ENCODE results near the gene CHRNA1. TPM values are rescaled to one million over a fixed set of nuclear protein-coding genes. Genes with fewer than 3 reads are reported as not detected.

CHRNA1 gene
- total RNA-seq, 1 donor from 2014 or later, result 0.24 TPM

DNA sequence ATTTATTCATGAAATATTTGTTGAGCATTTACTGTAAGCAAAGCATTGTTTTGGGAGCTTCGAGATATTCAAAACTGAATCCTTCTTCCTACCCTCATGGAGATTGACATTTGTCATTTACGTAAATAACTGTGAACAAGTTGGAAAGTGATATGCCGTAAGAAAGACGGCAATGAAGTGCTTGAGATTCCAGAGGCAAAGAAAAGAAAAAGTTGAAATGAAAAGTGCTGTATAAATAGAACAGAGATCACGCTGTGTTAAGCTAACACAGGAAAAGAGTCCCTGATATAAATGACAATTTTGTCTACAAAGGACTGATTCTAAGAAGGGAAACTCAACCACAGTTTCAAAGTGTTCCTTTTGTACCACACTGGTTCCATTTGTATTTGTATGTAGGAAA, 1.8 kb downstream of the CHRNA1 start:
- Mint-ChIP-seq H3K9me3 (ENCODE audit: unreplicated experiment) (no peaks in the 10 kb centered on the region), H3K27me3 (ENCODE audit: unreplicated experiment) (no peaks in the 10 kb centered on the region), H3K4me1 (ENCODE audit: unreplicated experiment) (peaks cover 62% of the 10 kb centered on the region), H3K36me3 (ENCODE audit: unreplicated experiment) (no peaks in the 10 kb centered on the region), H3K27ac (ENCODE audit: unreplicated experiment) (peak overlapping the region; percentile 76), H3K4me3 (ENCODE audit: unreplicated experiment) (no peak overlapping the region)
- no peak for DNase-seq (ENCODE audit: extremely low spot score, unreplicated experiment)
- TF ChIP-seq, protein P1, sequence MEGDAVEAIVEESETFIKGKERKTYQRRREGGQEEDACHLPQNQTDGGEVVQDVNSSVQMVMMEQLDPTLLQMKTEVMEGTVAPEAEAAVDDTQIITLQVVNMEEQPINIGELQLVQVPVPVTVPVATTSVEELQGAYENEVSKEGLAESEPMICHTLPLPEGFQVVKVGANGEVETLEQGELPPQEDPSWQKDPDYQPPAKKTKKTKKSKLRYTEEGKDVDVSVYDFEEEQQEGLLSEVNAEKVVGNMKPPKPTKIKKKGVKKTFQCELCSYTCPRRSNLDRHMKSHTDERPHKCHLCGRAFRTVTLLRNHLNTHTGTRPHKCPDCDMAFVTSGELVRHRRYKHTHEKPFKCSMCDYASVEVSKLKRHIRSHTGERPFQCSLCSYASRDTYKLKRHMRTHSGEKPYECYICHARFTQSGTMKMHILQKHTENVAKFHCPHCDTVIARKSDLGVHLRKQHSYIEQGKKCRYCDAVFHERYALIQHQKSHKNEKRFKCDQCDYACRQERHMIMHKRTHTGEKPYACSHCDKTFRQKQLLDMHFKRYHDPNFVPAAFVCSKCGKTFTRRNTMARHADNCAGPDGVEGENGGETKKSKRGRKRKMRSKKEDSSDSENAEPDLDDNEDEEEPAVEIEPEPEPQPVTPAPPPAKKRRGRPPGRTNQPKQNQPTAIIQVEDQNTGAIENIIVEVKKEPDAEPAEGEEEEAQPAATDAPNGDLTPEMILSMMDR (IDR thresholded peaks at IDR 0.05), result no peak

DNA sequence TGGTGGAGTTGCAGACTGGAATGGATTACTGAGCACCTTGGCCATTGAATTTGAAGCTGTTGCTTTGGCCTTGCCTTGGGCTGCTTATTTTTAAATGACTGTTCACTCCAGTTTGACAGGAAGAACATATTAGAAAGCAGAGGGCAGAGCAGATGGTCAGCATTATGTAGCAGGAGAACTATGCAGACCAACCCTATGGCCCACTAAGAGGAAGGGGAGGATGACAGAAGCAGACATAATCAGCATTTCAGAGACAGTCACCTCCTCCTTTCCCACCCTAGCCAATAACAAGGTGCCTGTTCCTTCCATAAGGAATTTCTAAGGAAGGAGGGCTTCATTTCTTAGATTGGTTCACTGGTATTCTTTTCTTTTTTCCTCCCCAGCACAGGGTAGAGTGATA, 2.4 kb downstream of the CHRNA1 start:
- DNase-seq (ENCODE audit: extremely low spot score, unreplicated experiment), result no peak
- H3K4me3 Mint-ChIP-seq (ENCODE audit: unreplicated experiment), result no peak overlapping the region
- TF ChIP-seq, protein P1 (IDR thresholded peaks at IDR 0.05), result no peak
- peak overlapping the region; percentile 76 for H3K27ac Mint-ChIP-seq (ENCODE audit: unreplicated experiment)
- no peaks in the 10 kb centered on the region for H3K9me3 Mint-ChIP-seq (ENCODE audit: unreplicated experiment)
- H3K27me3 Mint-ChIP-seq (ENCODE audit: unreplicated experiment), result no peaks in the 10 kb centered on the region
- peaks cover 57% of the 10 kb centered on the region for H3K4me1 Mint-ChIP-seq (ENCODE audit: unreplicated experiment)
- H3K36me3 Mint-ChIP-seq (ENCODE audit: unreplicated experiment), result no peaks in the 10 kb centered on the region

DNA sequence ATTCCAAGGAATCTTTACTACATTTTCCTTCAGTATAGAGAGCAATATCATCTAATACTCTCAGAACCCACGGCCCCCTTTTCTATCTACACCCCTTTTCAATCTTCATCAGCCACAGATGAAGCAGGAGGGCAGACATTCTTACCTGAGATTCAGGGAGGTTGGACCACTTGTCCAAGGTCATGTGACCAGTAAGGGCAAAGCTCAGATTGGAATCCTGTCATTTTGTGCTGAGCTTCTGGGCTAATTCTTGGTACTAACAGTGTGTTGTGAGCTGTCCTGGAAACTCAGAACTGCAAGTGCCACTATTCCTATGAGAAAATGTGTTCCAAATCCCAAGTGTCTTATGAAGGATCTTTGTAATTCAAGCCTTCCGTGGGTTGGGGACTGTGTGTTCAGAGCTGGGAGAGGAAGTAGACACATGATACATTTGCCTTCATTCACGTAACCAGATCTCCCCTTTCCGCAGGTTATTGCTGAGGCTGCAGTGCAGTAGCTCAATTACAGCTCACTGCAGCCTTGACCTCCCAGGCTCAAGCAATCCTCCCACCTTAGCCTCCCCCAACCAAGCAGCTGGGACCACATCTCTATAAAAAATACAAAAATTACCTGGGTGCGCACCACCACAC, 3.3 kb downstream of the CHRNA1 start:
- H3K27ac Mint-ChIP-seq (ENCODE audit: unreplicated experiment), result no peak overlapping the region
- DNase-seq (ENCODE audit: extremely low spot score, unreplicated experiment), result no peak
- H3K4me3 Mint-ChIP-seq (ENCODE audit: unreplicated experiment), result no peak overlapping the region
- H3K27me3 Mint-ChIP-seq (ENCODE audit: unreplicated experiment), result no peaks in the 10 kb centered on the region
- TF ChIP-seq, protein P1 (IDR thresholded peaks at IDR 0.05), result no peak
- peaks cover 50% of the 10 kb centered on the region for H3K4me1 Mint-ChIP-seq (ENCODE audit: unreplicated experiment)
- no peaks in the 10 kb centered on the region for H3K36me3 Mint-ChIP-seq (ENCODE audit: unreplicated experiment)
- H3K9me3 Mint-ChIP-seq (ENCODE audit: unreplicated experiment), result no peaks in the 10 kb centered on the region

DNA sequence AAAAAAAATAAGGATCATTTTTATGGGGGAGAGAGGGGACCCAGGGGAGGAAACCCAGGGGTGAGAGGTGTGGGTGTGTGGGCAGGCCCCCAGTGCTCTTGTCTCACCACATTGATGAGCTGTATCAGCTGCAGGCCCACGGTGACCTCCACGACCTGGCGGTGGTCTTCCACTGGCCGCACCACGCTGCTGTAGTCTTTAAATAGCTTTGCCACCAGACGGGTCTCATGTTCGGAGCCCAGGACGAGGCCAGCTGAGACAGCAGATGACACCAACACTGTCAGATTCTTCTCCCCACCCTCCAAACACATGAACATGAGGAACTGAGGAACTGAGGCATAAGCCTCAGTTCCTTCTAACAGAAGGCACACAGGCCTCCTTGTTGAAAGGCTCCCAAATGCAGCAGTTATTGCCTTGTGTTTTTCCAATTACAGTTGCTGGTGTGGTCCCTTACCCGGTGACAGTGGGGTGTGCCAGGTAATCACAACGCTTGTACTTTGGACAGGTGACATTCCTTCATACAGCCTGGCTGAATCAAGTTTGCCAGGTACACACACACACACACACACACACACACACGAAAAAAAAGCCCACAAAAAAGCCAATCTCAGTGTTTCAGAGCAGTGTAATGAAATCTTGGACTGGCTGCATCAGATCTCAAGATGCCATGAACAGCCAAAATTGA, 4.7 kb downstream of the CHRNA1 start:
- no peaks in the 10 kb centered on the region for H3K9me3 Mint-ChIP-seq (ENCODE audit: unreplicated experiment)
- no peak overlapping the region for H3K27ac Mint-ChIP-seq (ENCODE audit: unreplicated experiment)
- H3K4me1 Mint-ChIP-seq (ENCODE audit: unreplicated experiment), result peaks cover 36% of the 10 kb centered on the region
- H3K27me3 Mint-ChIP-seq (ENCODE audit: unreplicated experiment), result no peaks in the 10 kb centered on the region
- H3K36me3 Mint-ChIP-seq (ENCODE audit: unreplicated experiment), result no peaks in the 10 kb centered on the region
- H3K4me3 Mint-ChIP-seq (ENCODE audit: unreplicated experiment), result no peak overlapping the region
- TF ChIP-seq, protein P1 (IDR thresholded peaks at IDR 0.05), result no peak
- DNase-seq (ENCODE audit: extremely low spot score, unreplicated experiment), result no peak

DNA sequence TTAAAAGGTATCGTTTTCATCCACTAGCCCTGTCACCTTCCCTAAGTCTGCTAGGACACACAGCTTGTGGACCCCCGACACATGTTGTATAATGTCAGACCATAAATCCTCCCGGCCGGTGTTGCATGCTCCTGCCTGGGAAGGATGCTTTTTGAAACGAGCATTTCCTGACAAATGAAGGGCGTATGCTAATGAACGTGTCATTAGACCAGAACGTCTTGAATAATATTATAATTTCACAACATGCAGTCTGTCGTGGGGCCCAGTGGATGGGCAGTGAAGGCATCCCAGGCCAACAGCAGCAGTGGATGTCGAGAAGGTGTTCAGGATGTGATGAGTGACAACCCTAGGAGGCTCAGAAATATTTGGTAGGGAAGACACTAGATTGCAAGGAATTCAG, 7.5 kb downstream of the CHRNA1 start:
- no peak overlapping the region for H3K27ac Mint-ChIP-seq (ENCODE audit: unreplicated experiment)
- H3K4me3 Mint-ChIP-seq (ENCODE audit: unreplicated experiment), result no peak overlapping the region
- no peaks in the 10 kb centered on the region for H3K36me3 Mint-ChIP-seq (ENCODE audit: unreplicated experiment)
- no peak for DNase-seq (ENCODE audit: extremely low spot score, unreplicated experiment)
- TF ChIP-seq, protein P1 (IDR thresholded peaks at IDR 0.05), result no peak
- H3K9me3 Mint-ChIP-seq (ENCODE audit: unreplicated experiment), result no peaks in the 10 kb centered on the region
- H3K4me1 Mint-ChIP-seq (ENCODE audit: unreplicated experiment), result peaks cover 19% of the 10 kb centered on the region
- H3K27me3 Mint-ChIP-seq (ENCODE audit: unreplicated experiment), result no peaks in the 10 kb centered on the region

Measured in osteocyte (in vitro differentiated cells).